ENCODE data around the gene ZNF546.
A peak's percentile ranks its signal among the peaks of the same experiment; 100 is the strongest.
"Not testable (repeated sequence)": the region's sequence is repeated elsewhere in the genome, so short reads cannot be mapped to it uniquely, and the experiment has no call there.

ZNF546 gene

GRCh38 chr19:39987167-39987566, 9.7 kb upstream of the ZNF546 start:
- no peak for DNase-seq

GRCh38 chr19:39987596-39987995, 9.3 kb upstream of the ZNF546 start:
- DNase-seq = no peak

DNA sequence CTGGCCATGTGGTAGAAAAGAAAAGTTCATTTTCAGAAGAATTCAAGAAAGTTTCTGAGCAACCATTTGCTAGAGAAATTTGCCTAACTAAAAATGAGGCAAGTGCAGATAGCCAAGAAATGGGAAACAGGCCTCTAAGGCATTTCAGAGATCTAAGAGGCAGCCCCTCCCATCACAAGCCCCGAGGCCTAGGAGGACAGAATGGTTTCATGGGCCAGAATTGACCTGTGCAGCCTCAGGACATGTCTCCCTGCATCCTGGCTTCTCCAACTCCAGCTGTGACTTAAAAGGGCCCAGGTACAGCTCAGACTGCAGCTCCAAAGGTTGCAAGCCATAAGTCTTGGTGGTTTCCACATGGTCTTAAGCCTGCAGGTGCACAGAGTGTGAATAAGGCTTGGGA, 3.3 kb upstream of the ZNF546 start:
- no peak for DNase-seq

- no peak for DNase-seq
Observed at GRCh38 chr19:39994361-39994760, 2.5 kb upstream of the ZNF546 start.

- DNase-seq = no peak
Observed at GRCh38 chr19:39995794-39996193, 1.1 kb upstream of the ZNF546 start.

- DNase-seq = peak; percentile 25
Observed at GRCh38 chr19:39996218-39996810, 546 bp upstream of the ZNF546 start.

DNA sequence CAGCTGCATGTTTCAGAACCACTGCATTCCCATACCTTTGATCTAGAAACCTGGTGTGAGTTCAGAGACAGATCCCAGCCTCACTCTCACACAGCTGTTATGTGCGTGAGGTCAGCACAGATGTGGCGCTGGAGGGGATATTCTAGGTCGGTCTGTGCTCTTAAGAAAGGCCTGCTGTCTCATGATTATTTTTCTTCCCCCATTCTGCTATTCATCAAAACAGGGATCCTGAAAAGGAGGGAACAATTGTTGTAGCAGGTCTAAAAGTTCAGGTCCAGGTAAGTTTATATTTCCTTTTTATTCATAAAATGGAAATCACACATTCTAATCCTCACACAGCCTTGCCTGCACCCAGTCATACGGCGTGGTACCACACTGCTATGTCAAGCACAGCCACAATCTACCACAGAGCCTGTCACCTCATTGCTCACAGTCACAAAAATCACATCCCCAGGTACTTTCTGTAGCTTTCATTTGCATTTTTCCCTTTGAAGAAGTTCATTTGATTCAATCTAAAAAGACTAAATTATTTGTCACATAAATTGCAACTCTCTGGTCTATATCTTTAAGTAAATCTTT, 867 bp downstream of the ZNF546 start:
- no peak for DNase-seq

GRCh38 chr19:39998501-39998900, 1.6 kb downstream of the ZNF546 start:
- DNase-seq = no peak

- DNase-seq = no peak
Observed at GRCh38 chr19:40005691-40006272, 8.9 kb downstream of the ZNF546 start.

- no peak for DNase-seq
Observed at GRCh38 chr19:40006273-40006691, 9.4 kb downstream of the ZNF546 start.

- no peak for DNase-seq
Observed at GRCh38 chr19:40009674-40010073, 12.8 kb downstream of the ZNF546 start.

DNA sequence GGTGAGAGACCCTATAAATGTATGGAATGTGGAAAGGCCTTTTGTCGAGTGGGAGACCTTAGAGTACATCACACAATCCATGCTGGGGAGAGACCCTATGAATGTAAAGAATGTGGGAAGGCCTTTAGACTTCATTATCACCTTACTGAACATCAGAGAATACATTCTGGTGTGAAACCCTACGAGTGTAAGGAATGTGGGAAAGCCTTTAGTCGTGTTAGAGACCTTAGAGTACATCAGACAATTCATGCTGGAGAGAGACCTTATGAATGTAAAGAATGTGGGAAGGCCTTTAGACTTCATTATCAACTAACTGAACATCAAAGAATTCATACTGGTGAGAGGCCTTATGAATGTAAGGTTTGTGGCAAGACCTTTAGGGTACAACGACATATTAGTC, 17.1 kb downstream of the ZNF546 start:
- no peak for DNase-seq

DNA sequence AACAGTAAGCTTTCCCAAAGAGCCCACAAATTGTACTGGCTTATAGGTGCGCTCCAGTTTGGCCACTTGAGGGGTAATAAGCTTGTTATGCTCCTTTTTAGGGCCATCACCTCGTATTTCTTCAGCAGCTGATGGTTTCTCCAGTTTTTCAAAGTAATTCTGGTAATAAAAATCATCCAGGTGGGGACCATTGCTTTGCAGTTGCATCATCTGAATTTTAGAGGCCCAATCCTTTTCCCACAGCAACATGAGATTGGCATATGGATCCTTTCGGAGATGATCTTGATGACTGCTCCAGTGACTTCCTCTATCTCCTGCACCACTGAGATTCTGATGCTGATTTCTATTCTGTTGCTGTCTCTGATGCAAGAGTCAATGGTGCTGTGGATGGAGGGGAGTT, 27.1 kb downstream of the ZNF546 start:
- no peak for DNase-seq

- DNase-seq = no peak
Observed at GRCh38 chr19:40025938-40026596, 29.2 kb downstream of the ZNF546 start.

- DNase-seq = no peak
Observed at GRCh38 chr19:40026597-40026970, 29.7 kb downstream of the ZNF546 start.

DNA sequence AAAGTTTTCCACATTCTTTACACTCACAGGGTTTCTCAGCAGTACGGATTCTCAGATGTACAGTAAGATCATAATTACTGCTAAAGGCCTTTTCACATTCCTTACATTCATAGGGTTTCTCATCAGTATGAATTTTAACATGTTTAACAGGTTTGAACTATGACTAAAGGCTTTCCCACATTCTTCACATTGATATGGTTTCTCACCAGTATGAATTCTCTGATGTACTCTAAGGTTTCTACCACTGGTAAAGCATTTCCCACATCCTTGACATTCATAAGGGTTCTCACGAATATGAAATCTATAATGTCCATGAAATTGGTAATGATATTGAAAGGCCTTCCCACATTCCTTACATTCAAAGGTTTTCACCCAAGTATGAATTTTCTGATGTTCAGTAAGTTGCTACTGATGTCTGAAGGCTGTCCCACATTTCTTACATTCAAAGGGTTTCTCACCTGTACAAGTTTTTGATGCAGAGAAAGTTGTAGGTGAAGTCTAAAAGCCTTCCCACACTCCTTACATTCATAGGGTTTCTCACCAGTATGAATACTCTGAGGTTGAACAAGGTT, 37.2 kb downstream of the ZNF546 start:
- DNase-seq = no peak

DNA sequence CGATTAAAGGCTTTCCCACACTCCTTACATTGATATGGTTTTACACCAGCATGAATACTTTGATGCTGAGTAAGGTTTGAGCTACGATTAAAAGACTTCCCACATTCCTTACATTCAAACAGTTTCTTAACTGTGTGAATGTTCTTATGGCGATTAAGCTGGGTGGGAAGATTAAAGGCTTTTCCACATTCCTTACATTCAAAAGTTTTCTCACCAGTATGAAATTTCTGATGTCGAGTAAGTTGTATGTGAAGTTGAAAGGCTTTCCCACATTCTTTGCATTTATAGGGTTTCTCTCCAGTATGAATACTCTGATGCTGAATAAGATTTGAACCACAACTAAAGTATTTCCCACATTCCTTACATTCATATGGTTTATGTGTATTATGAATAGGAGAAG, 39.1 kb downstream of the ZNF546 start:
- no peak for DNase-seq

DNA sequence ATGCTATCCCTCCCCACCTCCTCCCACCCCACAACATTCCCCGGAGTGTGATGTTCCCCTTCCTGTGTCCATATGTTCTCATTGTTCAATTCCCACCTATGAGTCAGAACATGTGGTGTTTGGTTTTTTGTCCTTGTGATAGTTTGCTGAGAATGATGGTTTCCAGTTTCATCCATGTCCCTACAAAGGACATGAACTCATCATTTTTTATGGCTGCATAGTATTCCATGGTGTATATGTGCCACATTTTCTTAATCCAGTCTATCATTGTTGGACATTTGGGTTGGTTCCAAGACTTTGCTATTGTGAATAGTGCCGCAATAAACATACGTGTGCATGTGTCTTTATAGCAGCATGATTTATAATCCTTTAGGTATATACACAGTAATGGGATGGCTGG, 41.2 kb downstream of the ZNF546 start:
- DNase-seq = not testable (repeated sequence)

GRCh38 chr19:40041718-40042117, 44.9 kb downstream of the ZNF546 start:
- DNase-seq = not testable (repeated sequence)

GRCh38 chr19:40053491-40053890, 56.6 kb downstream of the ZNF546 start:
- no peak for DNase-seq

- no peak for DNase-seq
Observed at GRCh38 chr19:40054632-40055031, 57.8 kb downstream of the ZNF546 start.

DNA sequence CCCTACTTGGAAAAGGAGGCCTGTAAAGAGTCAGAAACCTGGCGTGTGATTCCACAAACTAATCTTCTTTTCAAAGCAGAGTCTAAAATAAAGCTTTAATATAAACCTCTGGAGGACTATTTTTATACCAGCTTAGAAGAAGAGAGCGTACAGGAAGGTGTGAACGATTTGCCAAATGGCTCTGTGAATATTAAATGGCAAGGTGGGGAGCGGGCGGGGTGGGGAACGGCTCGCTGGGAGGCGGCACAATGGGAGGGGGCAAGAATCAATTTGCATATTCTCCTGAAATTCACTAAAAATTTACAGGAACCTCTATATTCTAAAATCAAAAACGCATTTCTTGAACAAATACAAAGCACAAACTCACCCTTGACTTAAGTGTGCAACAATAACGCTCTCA, 58.2 kb downstream of the ZNF546 start:
- no peak for DNase-seq

GRCh38 chr19:40055832-40056504, 59.1 kb downstream of the ZNF546 start, which contains the start of gene ZNF780B:
Gene ZNF780B, minus strand, starts transcription at chr19:40056231. Its CDS starts 5,899 bp downstream, at chr19:40050332.
- DNase-seq = peak; percentile 64

All from NCI-H2171 (cell line).